Tongue (tissue), 2 donors: ENCODE results near the gene CAGE1. TPM values are rescaled to one million over a fixed set of nuclear protein-coding genes. Genes with fewer than 3 reads are reported as not detected.
"Not testable (repeated sequence)": the region's sequence is repeated elsewhere in the genome, so short reads cannot be mapped to it uniquely, and the experiment has no call there.

Source experiments
- DNase-seq: peaks from one replicate; pipeline ENCODE4 v3.0.0-alpha.2; 2015
- total RNA-seq: library from RNA; depleted of rRNA; stranded (reverse); fragments of >200 nt; gene quantifications from one replicate; pipeline ENCODE4 v1.2.3, GENCODE V29; 2014

The CAGE1 gene
- total RNA-seq, 1 donor from 2014 or later: 0.21 TPM

DNA sequence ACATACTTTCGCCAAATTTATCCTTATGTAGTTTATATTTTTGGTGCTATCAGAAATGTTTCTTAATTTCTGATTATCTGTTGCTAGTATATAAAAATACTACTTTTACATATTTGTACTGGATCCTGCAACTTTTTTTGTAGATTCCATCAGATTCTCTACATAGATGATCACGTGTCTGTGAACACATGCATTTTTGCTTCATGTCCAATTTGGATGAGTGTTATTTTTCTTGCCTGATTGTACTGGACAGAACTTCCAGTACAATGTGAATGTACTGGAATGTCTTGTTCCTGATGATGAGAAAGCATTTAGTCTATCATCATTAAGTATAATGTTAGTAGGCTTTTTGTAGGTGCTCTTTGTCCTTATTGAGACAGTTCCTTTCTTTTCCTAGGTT, 51.5 kb downstream of the CAGE1 start:
- DNase-seq: no peak

DNA sequence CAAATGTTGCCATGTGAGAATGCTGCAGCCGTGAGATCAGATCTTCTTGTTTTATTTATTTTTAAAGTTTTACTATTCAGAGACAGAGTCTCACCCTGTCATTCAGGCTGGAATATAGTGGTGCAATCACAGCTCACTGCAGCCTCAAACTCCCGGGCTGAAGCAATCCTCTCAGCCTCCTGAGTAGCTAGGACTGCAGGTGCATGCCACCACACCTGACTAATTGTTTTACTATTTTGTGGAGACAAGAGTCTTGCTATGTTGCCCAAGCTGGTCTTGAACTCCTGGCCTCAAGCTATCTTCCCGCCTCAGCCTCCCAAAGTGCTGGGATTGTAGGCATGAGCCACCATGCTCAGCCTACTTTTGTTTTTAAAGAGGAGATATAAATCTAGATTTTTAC, 54.0 kb downstream of the CAGE1 start:
- DNase-seq: no peak

DNA sequence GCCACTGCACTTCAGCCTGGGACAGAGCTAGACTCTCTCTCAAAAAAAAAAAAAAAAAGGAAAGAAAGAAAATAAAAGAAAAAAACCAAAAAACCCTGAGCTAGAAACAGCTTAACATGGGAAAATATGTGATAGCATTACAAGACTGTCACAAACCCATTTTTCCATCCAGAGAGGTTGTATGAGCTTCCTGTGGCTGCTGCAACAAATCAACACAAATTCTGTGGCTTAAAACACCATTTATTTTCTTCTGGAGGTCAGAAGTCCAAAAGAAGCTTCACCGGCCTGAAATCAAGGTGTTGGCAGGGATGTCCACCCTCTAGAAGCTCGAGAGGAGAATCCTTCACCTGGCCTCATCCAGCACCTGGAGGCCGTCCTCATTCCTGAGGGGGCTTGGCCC, 54.9 kb downstream of the CAGE1 start:
- no peak for DNase-seq

DNA sequence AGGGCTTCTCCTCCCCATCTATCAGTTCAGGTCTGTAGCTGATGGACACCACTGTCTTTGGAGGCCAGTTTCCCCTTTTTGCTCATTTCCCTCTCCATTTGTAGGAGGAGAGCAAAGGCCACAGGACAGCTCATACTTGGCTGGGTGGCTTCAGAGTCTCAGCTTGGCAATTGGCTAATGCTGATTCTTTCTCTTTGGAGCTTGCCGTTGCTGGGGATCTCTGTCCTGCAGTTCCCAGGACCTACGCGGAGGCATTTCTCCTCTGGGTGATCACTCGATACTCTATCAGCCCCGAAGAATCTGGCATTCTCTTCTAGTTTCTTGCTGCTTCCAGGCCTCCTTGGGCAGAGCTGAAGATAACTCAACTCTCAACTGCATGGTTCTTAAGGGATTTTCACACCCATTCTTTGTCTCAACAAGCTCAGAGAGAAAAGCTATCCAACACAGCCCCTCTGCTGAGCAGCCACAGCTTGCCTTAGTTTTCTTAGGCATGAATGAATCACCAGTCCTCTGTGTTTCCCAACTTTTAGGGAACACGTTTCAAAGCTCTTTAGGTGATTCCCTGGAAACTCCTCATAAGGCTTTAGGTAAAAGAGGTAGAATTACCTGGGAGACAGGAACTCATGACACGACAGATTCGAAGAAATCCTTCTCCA, 57.3 kb downstream of the CAGE1 start:
- DNase-seq: no peak

DNA sequence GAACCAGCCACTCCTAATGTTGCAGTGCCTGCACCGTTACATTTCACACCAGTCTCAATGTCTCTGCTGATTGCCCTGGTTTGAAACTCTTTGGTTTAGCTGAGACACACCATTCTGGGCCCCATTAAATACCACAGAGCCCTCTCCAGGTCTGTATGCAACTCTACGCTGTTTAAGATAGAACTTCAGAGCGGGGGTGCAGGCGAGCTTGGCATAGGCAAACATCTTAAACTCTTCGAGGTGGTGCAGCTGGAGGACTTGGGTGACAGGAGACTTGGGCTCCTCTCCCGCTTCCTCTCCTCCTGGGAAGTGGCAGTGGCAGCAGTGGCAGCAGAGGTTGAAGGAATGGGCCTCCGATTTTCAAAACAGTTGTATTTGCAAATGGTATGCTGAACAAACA, 58.1 kb downstream of the CAGE1 start:
- no peak for DNase-seq

DNA sequence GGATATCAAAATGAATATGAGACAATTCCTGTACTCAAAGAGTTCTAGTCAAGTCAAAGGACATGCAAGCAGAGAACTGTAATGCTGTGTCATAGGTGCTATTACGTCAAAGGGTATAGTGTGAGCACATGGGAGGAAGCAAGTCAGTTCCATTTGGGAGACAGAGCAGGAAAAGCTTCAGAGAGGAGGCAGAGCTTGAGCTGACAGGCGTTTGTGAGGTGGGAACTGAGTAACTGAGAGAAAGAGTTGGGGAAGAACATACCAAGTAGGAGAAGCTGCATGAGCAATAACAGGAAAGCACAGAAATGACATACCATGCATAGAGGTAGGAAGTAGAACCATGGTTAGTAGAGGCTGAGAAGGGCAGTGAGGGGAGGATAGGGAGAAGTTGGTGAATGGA, 61.3 kb downstream of the CAGE1 start:
- DNase-seq: no peak

DNA sequence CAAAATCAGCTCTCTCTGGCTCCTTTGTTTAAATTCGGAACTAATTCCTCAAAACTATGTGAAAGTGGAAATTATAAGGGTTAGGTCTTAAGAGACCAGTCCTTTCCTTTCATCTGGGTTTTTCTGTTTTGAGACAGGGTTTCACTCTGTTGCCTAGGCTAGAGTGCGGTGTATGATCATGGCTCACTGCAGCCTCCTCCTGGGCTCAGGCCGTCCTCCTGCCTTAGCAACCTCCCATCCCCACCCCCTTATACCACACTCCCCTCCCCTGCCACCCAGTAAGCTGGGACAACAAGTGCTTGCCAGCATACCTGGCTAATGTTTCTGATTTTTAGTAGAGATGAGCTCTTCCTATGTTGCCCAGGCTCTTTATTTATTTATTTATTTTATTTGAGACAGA, 63.8 kb downstream of the CAGE1 start:
- DNase-seq: no peak

DNA sequence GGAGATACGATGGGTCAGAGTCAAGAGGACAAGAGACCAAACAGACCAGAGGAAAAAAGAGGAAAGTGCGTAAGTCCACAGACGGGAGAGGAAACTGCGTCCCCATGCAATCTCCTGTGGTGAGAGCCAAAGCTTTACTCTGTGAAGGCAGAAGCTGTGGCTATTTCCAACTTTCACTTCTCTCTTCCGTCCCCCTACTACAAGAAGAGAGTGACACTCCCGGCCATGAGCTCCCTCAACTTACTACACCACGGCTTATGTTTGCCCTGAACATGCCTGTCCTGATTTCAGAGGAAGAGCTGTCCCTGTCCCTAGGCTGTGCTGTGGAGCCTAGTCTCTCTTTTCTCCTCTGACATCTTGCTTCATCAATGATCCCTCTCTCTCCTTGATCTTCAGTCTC, 65.0 kb downstream of the CAGE1 start:
- DNase-seq: no peak

DNA sequence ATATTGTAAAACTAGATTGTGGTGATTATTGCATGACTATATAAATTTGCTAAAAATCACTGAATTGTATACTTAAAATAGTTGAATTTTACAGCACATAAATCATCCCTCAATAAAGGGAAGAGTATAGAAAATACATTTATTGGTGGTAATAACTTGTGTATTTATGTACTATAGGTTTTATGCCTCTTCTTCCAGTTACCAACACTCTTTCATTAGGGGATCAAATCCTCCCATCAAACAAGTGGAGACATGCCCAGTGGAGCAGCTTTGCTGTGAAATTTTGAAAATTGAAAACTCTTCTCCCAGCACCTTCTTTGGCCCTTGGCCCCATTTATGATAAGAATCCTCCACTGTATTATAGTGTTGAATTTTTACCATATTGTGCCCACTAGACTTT, 66.5 kb downstream of the CAGE1 start:
- DNase-seq: no peak

DNA sequence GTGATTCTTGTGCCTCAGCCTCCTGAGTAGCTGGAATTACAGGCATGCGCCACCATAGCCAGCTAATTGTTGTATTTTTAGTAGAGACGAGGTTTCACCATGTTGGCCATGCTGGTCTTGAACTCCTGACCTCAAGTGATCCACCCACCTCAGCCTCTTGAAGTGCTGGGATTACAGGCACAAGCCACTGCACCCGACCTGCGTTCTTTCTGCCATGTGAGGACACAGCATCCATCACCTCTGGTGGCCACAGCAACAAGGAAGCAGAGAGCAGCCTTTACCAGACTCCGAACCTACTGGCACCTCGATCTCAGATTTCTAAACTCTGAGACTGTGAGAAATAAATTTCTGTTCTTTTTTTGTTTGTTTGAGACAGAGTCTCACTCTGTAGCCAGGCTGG, 67.7 kb downstream of the CAGE1 start:
- not testable (repeated sequence) for DNase-seq

DNA sequence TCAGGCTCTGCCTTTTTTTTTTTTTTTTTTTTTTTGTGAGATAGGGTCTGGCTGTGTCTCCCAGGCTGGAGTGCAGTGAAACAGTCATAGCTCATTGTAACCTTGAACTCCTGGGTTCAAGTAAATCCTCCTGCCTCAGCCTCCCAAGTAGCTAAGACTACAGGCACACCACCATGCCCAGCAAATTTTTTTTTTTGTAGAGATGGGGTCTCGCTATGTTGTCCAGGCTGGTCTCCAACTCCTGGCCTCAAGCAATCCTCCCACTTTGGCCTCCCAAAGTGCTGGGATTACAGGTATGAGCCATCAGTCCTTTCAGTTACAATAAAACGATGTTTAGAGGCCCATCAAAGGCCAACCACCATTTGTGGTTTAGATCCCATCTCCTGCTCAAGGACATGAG, 70.1 kb downstream of the CAGE1 start:
- DNase-seq: not testable (repeated sequence)

DNA sequence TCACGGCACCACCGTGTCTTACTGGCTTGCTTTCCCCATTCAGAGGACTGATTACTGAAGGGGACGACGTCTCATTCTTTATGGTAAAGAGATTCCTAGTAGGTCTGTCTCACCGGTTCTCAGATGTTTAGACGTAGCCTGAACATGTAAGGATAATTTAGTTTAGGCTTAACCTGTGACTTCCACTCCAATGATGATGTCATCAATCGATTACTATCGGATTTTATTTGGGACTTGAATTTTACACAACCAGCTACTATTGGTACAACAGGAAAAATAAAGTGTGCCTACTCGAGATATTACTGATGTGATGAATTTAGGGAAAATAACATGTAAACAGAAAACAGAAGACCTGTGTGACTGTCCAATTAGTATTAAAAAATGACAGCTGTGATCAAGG, 72.0 kb downstream of the CAGE1 start:
- DNase-seq: no peak

DNA sequence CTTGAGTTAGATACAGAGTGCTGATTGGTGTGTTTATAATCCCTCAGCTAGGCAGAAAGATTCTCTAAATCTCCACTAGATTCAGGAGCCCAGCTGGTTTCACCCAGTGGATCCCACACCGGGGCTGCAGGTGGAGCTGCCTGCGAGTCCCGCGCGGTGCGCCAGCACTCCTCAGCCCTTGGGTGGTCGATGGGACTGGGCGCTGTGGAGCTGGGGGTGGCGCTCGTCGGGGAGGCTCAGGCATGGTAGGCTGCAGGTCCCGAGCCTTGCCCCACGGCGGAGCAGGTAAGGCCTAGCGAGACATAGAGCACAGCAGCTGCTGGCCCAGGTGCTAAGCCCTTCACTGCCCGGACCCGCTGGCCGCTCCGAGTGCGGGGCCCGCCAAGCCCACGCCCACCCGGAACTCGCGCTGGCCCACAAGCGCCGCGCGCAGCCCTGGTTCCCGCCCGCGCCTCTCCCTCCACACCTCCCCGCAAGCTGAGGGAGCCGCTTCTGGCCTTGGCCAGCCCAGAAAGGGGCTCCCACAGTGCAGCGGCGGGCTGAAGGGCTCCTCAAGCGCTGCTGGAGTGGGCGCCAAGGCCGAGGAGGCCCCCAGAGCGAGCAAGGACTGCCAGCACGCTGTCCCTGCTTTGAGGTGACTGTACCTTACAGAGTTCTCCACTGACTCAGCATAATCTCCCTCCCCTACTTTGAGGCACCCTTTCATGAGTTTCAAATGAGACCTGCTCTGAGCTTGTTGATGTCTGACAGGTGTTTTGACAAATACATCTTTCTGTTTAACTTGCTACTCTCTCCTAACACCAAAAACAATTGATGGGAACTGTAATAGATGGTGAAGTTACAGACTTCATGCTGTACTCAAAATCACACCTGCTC, 72.6 kb downstream of the CAGE1 start:
- DNase-seq: no peak

DNA sequence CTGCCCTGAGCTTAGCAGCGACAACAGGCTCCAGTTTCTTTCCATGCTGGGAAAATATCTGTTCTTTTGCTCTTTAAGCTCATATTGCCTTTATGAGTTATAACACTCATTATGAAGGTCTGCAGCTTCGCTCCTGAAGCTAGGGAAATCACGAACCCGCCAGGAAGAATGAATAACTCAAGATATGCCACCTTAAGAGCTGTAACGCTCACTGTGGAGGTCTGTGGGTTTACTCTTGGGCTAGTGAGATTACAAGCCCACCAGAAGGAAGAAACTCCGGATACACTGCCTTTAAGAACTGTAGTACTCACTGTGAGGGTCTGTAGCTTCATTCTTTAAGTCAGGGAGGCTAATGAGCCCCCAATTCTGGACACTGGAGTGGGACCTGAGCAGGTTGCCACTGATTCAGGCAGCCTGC, 73.6 kb downstream of the CAGE1 start:
- DNase-seq: no peak

DNA sequence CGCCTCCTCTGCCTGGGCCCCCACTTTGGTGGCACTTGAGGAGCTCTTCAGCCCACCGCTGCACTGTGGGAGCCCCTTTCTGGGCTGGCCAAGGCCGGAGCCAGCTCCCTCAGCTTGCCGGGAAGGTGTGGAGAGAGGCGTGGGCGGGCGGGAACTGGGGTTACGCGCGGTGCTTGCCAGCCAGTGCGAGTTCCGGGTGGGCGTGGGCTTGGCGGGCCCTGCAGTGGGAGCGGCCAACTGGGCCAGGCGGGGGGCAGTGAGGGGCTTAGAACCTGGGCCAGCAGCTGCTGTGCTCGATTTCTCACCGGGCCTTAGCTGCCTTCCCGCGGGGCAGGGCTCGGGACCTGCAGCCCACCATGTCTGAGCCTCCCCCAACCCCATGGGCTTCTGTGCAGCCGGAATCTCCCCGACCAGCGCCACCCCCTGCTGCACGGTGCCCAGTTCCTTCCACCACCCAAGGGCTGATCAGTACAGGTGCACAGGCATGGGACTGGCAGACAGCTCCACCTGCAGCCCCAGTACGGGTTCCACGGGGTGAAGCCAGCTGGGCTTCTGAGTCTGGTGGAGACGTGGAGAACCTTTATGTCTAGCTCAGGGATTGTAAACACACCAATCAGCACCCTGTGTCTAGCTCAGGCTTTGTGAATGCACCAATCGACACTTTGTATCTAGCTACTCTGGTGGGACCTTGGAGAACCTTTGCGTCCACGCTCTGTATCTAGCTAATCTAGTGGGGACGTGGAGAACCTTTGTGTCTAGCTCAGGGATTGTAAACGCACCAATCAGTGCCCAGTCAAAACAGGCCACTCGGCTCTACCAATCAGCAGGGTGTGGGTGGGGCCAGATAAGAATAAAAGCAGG, 74.2 kb downstream of the CAGE1 start:
- DNase-seq: not testable (repeated sequence)

DNA sequence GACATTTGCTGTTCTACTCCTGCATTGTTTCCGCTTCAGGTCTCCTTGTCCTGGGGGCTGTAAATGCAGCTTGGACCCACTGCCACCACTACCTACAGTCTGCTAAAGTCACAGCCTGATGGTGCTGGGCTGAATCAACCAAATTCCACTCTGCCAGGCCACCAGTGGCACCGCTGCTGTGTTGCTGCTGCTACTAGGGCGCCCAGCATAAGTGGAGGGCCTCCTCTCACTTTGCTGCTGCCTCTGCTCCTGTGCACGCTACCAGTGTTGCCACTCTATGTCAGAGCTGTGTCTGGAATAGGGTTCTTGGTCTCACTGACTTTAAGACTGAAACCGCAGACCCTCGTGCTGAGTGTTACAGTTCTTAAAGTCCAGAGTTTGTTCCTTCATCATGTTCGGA, 75.1 kb downstream of the CAGE1 start:
- no peak for DNase-seq

DNA sequence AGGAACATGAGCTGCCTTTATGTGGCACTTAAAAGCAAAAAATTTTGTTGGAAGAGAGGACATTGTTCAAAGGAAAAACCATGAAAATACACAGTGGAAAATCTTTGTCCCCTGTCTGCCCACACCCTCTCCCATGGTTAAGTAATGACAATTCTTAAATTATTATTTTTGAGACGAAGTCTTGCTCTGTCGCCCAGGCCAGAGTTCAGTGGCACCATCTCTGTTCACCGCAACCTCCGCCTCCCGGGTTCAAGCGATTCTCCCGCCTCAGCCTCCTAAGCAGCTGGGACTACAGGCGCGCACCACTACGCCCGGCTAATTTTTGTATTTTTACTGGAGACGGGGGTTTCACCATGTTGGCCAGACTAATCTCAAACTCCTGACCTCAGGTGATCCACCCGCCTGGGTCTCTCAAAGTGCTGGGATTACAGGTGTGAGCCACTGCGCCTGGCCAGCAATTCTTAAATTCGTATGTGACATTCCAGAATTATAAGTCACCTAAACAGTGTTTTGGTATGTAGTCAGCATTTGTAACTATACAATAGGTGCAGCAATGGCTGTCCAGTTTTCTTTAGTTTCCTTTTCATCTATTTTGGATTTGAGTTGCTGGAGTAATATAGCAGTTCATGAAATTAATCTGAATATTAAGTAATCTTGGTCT, 75.9 kb downstream of the CAGE1 start:
- no peak for DNase-seq

DNA sequence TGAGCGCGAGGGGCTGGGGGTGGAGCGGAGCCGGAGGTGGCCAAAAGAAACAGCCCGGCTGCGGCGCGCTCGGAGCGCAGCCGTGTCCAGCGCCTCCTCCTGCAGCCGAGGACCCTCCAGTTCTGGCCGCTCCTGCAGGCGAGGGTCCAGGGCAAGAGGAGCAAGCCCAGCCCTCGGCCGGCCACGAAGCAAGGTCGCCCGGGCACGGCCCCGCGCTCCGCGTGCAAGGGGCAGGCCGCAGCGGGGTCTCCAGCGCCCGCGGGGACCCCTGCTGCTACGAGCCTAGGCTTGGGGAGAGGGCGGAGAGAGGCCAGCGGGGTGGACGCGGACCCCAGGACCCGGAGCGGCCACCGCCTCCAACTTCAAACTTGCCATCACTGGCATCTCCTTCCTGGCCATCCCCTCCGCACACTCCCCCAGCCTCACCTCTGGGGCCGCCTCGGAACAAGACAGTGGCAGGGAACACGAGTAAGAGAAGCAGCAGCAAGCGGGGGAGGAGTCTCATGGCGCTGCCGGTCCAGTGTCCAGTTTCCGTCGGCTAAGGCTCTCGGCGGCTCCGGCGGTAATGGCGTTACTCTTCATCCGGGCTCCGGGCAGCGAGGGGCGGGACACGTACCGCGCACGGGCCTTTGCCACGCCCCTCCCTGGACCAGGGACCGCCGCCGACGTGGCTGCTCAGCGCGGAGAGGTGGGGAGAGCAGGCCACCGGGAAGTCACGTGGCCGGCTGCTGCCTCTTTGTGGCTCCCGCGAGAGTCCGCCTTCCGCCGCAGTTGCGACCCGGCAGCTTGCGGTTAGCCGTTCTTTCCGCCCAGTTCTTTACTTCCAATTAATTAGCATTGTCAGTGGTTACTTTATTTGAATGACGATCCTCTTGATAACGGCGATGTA, 76.7 kb downstream of the CAGE1 start, which contains the start of gene SSR1:
SSR1 (minus strand) TSS at position 584 of the 889 bp plus-strand sequence; CDS start at position 505, 79 bp downstream.
- DNase-seq: peak; percentile 99

DNA sequence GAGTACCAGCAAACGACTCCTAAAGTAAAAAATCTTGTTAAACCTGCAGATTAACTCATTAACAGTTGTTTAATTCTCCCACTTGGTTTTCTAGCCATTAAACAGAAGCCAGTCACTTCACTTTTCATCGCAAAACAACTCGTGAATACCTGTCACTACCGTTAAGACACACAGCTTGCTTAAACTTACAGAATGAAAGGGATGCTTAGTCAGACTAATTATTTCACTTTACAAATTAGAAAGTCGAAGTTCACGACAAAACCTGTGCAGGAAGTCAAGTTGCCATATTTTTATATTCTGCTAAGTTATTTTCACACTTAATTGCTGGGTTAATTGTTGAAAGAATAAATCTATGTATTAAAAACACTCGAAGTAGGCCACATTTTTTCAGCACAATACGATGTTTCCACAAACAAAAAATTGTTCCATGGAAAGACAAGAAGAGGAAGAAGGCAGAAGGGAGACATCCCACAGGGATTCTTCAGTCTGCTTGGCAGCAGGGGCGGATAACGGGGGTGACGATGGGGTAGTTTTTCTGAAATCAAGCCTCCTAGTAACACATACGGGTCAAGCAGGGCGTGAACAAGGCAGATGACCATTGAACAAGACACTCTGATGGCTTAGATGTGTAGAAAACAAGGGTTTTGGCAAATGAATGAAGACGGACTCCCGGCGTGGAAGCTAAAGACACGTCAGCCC, 77.5 kb downstream of the CAGE1 start:
- no peak for DNase-seq

DNA sequence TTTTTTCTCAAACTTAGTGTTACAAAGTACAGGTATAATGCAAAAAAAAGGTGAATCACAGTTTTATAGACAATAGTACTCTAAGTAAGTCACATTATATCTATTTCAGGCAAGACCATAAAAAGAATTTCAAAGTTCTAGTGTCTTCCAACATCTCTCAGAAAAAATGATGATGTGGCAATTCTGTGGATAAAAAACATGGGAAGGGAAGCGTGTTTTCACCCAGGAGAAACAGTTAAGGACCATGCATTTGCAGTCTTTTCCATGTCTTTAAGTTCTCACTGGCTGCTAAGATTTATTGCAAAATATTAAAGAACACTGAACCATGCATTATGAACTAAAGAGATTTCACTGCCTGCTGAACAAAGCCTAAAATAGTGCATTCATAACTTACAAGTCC, 78.4 kb downstream of the CAGE1 start:
- DNase-seq: no peak

DNA sequence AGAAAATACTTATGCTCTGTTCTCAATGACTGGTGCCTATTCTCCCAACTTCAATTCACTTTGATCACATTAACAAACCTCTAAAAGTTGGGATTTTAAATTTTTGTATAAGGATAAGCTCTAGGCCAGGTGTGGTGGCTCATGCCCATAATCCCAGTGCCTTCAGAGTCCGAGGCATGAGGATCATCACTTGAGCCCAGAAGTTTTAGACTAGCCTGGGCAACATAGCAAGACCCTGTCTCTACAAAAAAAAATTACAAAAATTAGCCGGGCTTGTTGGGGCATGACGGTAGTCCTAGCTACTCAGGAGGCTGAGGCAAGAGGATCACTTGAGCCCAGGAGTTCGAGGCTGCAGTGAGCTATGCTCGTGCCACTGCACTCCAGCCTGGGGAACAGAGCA, 80.5 kb downstream of the CAGE1 start:
- no peak for DNase-seq
